GM18502 (cell line): ENCODE data around the gene VASP.

Experiments
- ATAC-seq: cut with Tn5 transposase; IDR thresholded peaks from one replicate; pipeline ENCODE4 v1.9.1; 2021; ENCODE audit warnings: mild to moderate bottlenecking; ENCODE audit not compliant: unreplicated experiment, poor library complexity

Gene VASP

DNA sequence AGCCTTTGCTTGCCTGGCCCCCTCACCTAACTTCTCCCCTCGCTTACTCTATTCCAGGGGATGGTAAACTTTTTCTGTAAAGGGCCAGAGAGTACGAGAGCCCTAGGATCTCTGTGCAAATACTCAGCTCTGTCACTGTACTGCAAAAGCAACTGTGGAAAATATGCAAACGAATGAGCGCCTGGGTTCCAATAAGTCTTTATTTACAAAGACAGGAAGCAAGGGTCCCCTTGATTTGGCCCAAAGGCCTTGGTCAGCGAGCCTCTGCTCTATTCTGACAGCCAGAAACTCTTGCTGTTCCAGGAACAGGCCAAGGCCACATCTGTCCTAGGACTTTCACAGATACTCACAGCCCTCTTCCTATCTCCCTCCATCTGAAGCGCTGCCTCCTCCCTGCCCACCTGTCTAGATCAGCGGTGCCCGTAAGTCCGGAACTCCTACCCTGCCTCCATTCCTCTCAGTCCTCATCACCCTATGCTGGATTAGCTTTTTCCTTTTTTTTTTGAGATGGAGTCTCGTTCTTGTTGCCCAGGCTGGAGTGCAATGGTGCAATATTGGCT, 40.0 kb downstream of the VASP start:
- no peak for ATAC-seq

DNA sequence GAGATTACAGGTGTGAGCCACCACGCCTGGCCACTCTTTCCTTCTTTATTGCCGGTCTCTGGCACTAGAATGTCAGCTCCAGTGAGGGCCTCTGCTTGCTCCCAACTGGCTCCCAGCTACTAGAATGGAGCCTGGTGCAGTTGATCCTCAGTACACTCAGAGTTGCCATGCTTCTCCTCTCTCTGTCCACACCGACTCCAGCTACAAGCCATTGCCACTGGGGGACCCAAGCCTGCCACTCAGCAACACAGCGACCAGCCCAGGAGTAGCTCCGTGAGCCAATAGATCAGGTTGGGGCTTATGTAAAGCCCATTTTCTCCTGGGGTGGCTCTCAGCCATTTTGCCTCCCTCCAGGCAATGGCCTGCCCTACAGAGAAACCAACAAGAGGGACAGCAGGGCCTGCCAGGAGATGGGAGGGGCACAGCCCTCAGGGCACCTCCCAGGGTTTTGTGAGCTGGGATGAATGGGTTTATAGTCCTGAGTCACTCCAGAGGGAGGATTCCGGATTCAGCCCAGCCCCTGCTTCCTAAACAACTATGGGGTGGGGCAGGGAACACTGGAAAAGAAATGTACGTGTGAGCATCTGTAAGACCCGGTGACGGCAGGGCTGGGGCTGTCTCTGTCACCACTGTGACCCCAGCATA, 40.8 kb downstream of the VASP start:
- no peak for ATAC-seq

DNA sequence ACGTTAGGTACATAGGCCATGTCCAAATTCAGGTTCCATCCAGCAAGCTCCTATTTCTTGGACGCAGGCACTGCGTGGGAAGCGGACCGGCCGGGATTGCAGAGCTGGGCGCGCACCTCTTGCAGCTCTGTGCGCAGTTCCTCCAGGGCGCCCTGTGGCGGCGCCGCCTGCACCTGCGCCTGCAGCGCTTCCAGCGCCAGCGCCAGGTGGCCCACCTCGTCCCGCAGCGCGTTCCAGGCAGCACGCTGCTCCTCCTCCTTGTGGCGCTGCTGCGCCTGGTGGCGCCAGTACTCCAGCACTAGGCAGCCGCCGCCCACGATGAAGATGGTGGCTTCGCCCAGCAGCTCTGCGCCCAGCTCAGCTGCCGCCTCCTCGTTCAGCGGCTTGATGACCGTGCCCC, 46.2 kb downstream of the VASP start:
- no peak for ATAC-seq

DNA sequence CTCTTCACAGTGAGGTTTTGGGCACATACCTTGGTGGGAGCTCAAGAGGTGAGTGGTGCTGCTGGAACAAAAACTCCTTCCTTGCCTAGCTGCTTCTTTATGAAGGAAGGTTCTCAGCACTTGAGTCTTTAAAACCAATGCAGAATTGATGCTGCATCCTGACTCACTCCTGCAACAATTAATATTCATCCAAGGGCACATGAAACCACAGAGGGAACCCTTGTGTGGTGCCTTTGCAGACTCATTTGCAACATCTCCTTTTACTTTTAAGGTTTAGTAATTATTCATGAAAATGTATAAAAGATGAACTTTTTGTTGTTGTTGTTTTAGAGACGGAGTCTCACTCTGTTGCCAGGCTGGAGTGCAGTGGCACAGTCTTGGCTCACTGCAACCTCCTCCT, 47.2 kb downstream of the VASP start:
- ATAC-seq, result no peak

DNA sequence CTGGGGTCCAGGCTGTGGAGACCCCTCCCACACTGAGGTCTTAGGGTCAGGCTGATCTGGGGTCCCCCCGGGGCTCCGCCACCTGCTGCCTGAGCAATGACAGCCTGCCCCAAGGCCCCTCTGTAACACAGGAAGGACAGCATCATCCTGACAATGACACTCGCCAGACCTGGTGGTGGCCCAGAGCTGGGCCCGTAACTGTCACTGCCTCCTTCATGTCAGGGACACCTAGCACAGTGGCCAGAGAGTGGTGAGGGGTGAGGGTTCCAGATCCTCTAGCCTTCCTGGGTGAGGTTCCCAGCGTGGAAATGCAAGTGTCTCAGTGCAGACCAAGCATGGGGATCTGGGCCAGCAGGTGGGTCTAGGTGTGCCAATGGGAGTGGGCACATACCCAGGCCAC, 49.6 kb downstream of the VASP start:
- no peak for ATAC-seq

DNA sequence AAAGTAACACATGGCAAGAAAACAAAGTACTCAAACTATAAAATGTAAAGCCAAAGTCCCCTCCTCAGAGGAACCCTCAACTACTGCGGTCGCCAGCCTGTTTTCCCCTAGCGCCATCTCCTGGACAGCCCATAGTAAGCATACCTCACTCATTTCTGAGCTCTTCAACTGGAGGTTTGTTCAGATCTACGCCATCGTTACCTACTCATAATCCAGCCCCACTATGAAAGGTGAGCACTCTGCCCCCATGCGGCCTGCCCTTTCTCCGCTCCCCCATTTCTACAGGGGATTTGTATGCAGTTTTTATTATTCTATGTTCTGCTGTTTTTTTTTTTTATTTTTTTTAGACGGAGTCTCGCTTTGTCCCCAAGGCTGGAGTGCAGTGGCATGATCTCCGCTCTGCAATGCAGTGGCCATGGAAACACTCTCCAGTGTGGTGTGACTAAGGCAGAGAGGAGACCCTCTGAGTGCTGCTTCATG, 51.2 kb downstream of the VASP start:
- ATAC-seq, result no peak

DNA sequence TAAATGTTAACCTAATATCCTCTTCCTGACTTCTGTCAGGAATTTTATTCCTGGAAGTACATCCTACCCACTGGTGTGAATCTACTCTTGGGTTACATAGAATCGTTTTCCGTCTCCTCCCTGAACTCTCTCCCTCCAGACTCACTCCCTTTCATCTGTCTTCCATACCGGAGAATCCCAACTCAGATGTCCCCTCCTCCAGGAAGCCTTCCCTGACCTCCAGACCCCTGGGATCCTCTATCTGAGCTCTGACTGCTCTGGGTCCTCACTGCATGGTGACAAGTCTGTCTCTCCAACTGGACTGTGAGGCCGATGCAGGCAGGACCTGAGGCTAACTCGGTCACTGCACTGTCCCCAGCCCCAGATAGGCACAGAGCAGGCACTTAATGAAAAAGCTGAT, 52.8 kb downstream of the VASP start:
- ATAC-seq, result no peak

DNA sequence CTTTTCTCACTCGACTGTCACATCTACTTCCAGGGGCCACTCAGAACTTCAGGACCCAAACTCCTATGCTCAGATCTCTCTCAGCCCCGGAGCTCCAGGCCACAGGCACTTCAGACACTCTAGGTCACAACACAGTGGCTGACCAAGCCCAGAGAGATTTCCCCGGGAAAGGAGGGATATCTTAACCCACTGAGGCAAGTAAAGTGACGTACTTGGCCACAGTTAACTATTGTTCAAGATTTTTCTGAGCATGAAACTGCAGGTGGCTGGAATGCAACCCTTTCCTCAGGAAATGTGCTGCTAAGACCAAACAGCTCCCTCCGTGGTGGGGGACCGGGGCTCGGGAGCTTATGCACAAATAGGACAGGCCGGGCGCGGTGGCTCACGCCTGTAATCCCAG, 53.4 kb downstream of the VASP start:
- no peak for ATAC-seq

DNA sequence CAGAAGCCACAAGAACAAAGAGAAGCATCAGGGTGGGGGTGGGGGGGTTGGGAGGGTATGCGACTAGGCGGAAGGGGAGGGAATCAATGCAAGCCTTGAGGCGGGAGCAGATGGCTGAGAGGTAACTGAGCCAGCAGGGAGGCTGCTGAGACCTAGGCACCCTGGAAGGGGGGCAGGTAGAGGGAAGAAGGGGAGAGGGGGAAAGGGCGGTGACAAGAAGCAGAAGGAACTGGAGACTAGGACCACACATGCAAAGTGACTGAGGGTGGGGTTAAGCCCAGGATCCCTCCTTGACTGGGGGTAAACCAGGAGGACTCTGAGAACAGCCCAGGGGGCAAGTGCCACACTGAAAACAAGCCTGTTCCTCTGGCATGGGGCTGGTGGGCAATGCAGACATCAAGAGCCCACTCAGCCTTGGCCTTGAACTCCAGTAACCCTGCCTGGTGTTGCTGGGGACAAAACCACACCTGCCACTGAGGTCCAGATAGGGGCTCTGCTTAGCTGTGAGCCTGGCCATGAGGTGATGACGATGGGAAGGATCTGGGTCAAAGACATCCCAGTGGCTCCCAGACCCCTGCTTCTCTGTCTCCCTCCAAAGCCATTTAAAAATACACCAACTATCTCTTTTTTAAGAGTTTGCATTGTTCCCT, 57.0 kb downstream of the VASP start:
- no peak for ATAC-seq

DNA sequence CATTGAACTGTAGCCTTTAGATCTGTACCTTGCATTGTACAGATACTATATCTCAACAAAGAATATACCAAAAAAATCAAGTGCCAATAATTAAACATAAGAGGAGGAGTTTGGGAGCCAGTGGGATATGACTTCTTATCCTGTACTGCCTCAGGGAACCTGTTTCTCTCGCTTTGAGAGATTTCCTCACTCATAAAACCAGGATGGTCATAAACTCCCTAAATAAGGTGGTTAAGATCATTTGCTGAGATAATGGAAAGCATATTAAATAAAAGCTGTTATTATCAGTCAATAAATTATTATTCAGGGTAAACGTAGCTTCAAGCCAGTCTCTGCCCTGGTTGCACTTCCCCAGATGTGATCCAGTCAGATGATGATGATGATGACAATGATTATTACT, 60.3 kb downstream of the VASP start:
- no peak for ATAC-seq

DNA sequence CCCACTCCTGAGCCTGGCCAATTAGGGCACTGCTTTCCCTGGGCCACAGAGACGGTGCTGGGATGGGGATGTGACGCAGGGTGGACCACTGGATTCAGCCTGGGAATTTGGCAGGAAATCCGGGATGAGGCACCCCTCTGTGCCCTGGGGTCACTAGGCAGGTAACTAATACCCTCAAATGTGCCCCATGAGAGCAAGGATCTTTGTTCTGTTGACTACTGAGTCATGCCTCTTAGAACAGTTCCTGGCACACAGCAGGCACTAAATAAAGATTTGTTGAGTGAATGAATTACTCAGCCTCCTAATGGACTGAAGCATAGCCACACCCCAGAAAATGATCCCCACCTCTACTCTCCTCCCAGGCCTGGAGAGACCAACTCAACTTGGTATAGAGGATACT, 61.5 kb downstream of the VASP start:
- no peak for ATAC-seq

DNA sequence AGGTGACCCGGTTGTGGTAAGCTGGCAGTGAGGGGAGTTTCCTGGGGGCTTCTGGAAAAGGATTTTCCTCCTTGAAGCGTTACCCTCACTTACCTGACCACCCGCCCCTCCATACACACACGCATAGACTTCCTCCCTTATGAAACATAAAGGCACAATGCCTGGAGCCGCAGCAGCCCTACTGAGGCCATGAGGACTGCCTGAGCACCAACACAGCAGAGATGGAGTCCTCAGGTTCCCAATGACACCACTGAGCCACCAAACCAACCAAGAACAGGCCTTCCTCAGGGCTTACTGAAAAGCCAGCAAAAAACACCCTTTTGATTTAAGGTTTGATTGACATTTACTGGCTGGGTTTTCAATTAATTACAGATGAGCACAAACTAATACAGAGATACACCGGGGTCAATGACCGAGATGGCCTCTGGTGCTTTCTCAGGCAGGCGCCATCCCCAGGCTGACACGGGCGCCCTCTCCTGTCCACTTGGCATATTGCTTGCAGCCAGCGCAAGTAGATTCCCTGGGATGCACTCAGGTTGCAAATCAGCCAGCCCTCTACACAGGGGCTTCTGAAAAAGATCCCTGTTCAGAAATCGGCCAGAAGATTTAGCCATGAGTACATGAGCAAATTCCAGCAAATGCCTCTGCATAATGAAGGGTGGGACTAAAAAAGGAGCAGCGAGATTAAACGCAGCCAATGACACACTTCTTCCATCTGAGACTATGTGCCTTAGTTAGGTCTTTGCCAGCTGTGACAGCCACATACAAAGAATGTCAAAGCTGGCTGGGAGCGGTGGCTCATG, 62.5 kb downstream of the VASP start:
- ATAC-seq, result no peak

DNA sequence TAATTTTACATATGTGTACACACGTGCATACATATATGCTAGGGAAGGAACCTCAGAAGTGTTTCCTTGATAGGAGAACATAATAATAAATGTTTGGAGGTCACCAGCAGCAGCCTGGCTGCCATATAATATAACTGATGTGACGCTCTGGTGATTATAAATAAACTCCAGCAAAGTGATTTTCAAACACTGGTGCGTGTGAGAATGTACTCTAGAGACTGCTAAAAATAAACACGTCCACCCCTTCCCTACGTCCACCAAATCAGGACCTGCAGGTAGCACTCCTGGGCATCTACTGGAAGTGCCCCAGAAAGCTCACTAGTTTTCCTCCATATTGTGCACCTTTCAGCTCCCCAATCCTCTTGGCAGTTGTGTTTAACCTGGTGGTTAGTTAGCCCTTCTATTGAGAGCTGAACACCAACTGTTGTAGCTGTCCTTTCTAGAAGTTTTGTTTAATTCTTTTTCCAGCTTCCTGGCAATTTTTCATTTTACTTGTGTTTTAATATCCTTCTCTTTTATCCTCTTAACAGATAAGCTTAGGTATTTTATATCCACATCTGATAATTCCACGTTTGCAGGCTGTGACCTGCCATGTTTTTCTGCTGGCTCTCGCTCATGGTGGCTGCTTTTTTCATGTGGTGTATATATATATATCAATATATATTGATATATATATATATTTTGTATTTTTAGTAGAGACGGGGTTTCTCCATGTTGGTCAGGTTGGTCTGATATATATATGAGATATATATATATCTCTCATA, 64.4 kb downstream of the VASP start:
- ATAC-seq, result no peak

DNA sequence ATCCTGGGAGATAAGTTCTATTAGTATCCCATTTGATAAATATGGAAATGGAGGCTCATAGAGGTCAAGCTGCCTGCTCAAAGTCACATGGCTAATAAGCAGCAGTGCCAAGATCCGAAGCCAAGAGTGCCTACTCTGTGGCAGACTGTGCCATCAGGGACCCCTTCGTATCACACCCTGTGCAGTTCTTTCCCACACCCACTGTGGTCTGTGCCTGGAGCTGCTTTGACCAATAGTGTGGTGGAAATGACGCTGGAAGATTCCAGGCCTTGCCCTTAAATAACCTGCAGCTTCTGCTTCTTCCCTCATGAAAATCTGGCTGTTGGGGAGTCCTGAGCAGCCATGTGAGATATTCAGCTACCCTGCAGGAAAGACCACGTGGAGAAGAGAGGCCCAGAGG, 67.2 kb downstream of the VASP start:
- no peak for ATAC-seq

DNA sequence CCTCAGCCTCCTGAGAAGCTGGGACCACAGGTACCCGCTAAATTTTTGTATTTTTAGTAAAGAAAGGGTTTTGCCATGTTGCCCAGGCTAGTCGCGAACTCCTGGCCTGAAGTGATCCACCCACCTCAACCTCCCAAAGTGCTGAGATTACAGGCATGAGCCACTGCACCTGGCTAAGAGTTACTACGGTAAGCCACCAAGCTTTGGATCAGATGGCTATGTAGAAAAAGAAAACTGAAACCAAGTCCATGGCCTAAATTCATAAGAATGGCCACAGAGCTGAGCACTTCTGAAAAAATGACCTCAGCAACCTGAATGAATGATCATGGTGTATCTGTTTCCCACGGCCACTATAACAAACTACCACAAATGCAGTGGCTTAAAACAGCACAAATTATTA, 67.9 kb downstream of the VASP start:
- ATAC-seq, result no peak
